ENCODE measurements around the gene LIPC. TPM values are rescaled to one million over a fixed set of nuclear protein-coding genes. Genes with fewer than 3 reads are reported as not detected.

Gene LIPC
- total RNA-seq, 4 donors from 2014 or later: 0.28 to 0.51 TPM; not detected in 2

DNA sequence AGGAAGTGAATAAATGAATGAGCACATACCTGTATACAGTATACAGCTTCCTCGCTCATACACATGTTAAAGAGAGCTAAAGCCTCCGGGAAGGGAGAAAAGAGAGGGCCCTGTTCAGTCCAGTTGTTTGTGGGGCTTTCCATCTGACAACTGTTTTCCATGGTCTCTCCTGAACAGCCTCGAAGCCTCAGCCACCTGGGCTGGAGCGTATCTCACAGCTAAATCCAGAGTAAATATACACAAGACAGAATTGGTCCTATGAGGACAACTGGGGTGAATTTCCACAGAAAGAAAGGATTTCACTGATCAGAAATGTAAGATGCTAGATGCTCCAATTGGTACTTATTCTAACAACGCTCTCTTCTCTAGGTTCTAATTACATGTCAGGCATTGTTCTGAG, 103.5 kb downstream of the LIPC start:
- Histone ChIP-seq H3K27me3 (no peaks in the 10 kb centered on the region), H3K36me3 (no peaks in the 10 kb centered on the region), H3K4me1 (no peaks in the 10 kb centered on the region), H3K27ac (no peak overlapping the region), H3K9me3 (no peaks in the 10 kb centered on the region), H3K4me3 (no peak overlapping the region)
- TF ChIP-seq POLR2A (IDR thresholded peaks at IDR 0.05): no peak
- TF ChIP-seq, protein P1, sequence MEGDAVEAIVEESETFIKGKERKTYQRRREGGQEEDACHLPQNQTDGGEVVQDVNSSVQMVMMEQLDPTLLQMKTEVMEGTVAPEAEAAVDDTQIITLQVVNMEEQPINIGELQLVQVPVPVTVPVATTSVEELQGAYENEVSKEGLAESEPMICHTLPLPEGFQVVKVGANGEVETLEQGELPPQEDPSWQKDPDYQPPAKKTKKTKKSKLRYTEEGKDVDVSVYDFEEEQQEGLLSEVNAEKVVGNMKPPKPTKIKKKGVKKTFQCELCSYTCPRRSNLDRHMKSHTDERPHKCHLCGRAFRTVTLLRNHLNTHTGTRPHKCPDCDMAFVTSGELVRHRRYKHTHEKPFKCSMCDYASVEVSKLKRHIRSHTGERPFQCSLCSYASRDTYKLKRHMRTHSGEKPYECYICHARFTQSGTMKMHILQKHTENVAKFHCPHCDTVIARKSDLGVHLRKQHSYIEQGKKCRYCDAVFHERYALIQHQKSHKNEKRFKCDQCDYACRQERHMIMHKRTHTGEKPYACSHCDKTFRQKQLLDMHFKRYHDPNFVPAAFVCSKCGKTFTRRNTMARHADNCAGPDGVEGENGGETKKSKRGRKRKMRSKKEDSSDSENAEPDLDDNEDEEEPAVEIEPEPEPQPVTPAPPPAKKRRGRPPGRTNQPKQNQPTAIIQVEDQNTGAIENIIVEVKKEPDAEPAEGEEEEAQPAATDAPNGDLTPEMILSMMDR (IDR thresholded peaks at IDR 0.05): no peak
- intact Hi-C loops (cut with DNase I; ENCODE audit: low total_unique reads): no loop called here
- DNase-seq: no peak

DNA sequence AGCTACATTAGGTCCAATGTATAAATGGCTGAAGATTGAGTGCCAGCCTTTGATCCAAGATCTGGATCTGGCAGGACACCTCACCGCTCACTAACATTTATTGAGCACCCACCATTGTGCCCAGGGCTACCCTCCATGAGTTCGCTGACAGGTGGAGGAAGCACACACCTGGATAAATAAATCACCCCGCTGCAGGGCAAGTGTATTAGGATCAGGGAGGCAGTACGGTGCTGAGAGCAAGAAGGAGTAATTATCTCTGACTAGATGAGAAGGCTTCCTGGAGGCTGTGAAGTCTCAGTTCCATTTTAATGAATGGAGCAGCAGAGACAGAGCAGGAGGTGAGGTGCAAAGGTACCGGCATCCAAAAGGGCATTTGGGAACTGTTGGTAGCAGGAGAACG, 104.1 kb downstream of the LIPC start:
- Histone ChIP-seq H3K9me3 (no peaks in the 10 kb centered on the region), H3K27me3 (no peaks in the 10 kb centered on the region), H3K27ac (no peak overlapping the region), H3K4me1 (no peaks in the 10 kb centered on the region), H3K36me3 (no peaks in the 10 kb centered on the region), H3K4me3 (no peak overlapping the region)
- intact Hi-C loops (cut with DNase I; ENCODE audit: low total_unique reads): no loop called here
- no peak for TF ChIP-seq POLR2A (IDR thresholded peaks at IDR 0.05)
- TF ChIP-seq, protein P1 (IDR thresholded peaks at IDR 0.05): no peak
- no peak for DNase-seq

DNA sequence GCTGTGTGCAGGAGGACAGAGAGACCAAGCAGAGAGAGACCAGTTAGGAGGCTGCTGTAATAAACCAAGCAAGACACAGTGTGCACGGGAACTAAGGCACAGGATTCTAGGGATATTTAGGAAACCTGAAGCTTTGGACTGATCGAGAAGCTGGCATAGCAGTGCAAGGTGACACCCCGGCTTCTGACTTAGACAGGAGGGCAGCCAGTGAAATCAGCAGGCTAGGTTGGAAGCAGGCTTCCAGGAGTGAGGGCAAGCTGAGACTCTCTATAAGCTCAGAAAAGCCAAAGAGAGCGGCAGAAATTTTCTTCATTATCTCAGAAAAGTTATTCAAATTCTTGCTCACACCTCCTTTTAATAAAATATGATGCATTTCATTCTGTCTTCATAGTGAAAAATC, 104.6 kb downstream of the LIPC start:
- Histone ChIP-seq H3K27ac (no peak overlapping the region), H3K27me3 (no peaks in the 10 kb centered on the region), H3K9me3 (no peaks in the 10 kb centered on the region), H3K4me3 (no peak overlapping the region), H3K4me1 (no peaks in the 10 kb centered on the region), H3K36me3 (no peaks in the 10 kb centered on the region)
- intact Hi-C loops (cut with DNase I; ENCODE audit: low total_unique reads): no loop called here
- no peak for DNase-seq
- TF ChIP-seq, protein P1 (IDR thresholded peaks at IDR 0.05): no peak
- no peak for TF ChIP-seq POLR2A (IDR thresholded peaks at IDR 0.05)

DNA sequence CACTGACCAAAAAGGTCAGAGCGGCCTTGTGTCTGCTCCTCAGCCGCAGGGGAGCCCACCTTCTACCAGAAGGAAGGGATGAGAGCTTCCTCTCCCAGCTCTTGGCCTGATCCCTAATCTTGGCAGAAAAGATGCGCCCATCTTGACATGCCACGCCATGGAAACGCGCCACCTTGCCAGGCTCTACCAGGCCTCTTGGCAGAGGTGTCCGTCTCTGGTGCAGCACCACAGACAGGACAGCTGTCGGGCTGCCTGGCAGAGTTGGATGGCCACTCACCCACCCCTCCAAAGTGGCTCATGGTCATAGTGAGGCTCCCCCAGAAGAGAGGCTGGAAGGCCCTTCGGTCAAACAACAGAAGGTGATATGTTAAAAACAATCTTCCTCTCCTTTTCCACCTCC, 105.2 kb downstream of the LIPC start:
- Histone ChIP-seq H3K27ac (no peak overlapping the region), H3K4me3 (no peak overlapping the region), H3K36me3 (no peaks in the 10 kb centered on the region), H3K4me1 (no peaks in the 10 kb centered on the region), H3K9me3 (no peaks in the 10 kb centered on the region), H3K27me3 (no peaks in the 10 kb centered on the region)
- intact Hi-C loops (cut with DNase I; ENCODE audit: low total_unique reads): no loop called here
- TF ChIP-seq POLR2A (IDR thresholded peaks at IDR 0.05): no peak
- TF ChIP-seq, protein P1 (IDR thresholded peaks at IDR 0.05): no peak
- no peak for DNase-seq

DNA sequence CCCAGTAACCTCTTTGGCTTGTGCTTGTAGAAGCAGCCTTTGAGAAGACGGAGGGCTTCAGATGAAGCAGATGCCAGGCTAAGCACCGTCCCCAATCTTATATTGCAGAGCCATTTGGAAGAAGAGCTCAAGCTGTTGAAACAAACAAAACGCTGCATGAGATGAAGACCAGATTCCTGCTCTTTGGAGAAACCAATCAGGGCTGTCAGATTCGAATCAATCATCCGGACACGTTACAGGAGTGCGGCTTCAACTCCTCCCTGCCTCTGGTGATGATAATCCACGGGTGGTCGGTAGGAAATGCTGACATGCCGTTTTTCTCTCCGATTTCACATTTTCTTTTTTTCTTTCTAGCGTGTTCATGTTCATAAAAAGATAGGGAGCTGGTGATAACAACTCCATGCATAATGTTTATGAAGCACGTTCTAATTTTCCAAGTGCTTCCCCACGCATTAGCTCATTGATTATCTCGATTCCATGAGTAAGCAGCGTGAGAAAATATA, 106.5 kb downstream of the LIPC start:
- no peak for DNase-seq
- no peaks in the 10 kb centered on the region for H3K4me1 ChIP-seq
- intact Hi-C loops (cut with DNase I; ENCODE audit: low total_unique reads): no loop called here
- H3K9me3 ChIP-seq: no peaks in the 10 kb centered on the region
- no peak overlapping the region for H3K4me3 ChIP-seq
- TF ChIP-seq, protein P1 (IDR thresholded peaks at IDR 0.05): no peak
- TF ChIP-seq POLR2A (IDR thresholded peaks at IDR 0.05): no peak
- H3K36me3 ChIP-seq: no peaks in the 10 kb centered on the region
- no peaks in the 10 kb centered on the region for H3K27me3 ChIP-seq
- no peak overlapping the region for H3K27ac ChIP-seq
